GM21390 (cell line): ENCODE data around the gene CEP95.

ENCODE experiments used
- ATAC-seq: cut with Tn5 transposase; IDR thresholded peaks from one replicate; pipeline ENCODE4 v1.9.1; 2021; ENCODE audit not compliant: unreplicated experiment

Gene CEP95

GRCh38 chr17:64515829-64516228, 9.1 kb downstream of the CEP95 start:
- no peak for ATAC-seq

- ATAC-seq: no peak
Measured at GRCh38 chr17:64519601-64520000, 12.8 kb downstream of the CEP95 start.

GRCh38 chr17:64520359-64520758, 13.6 kb downstream of the CEP95 start:
- no peak for ATAC-seq

- no peak for ATAC-seq
Measured at GRCh38 chr17:64527914-64528313, 21.1 kb downstream of the CEP95 start.

GRCh38 chr17:64529221-64529620, 22.4 kb downstream of the CEP95 start:
- no peak for ATAC-seq

GRCh38 chr17:64531955-64532371, 25.2 kb downstream of the CEP95 start:
- no peak for ATAC-seq

GRCh38 chr17:64532409-64532808, 25.6 kb downstream of the CEP95 start:
- no peak for ATAC-seq

GRCh38 chr17:64533784-64534183, 27.0 kb downstream of the CEP95 start:
- no peak for ATAC-seq

- no peak for ATAC-seq
Measured at GRCh38 chr17:64534187-64534586, 27.4 kb downstream of the CEP95 start.

- ATAC-seq: no peak
Measured at GRCh38 chr17:64535357-64535756, 28.6 kb downstream of the CEP95 start.

GRCh38 chr17:64536913-64537312, 30.1 kb downstream of the CEP95 start:
- no peak for ATAC-seq

- no peak for ATAC-seq
Measured at GRCh38 chr17:64537488-64537887, 30.7 kb downstream of the CEP95 start.

GRCh38 chr17:64538508-64539130, 31.8 kb downstream of the CEP95 start:
- ATAC-seq: no peak

- ATAC-seq: no peak
Measured at GRCh38 chr17:64540118-64540776, 33.5 kb downstream of the CEP95 start.

GRCh38 chr17:64544742-64545141, 38.0 kb downstream of the CEP95 start:
- no peak for ATAC-seq

- ATAC-seq: no peak
Measured at GRCh38 chr17:64546716-64547115, 39.9 kb downstream of the CEP95 start.

- ATAC-seq: no peak
Measured at GRCh38 chr17:64547319-64547718, 40.5 kb downstream of the CEP95 start.

GRCh38 chr17:64551461-64551860, 44.7 kb downstream of the CEP95 start:
- no peak for ATAC-seq

GRCh38 chr17:64554028-64554637, 47.4 kb downstream of the CEP95 start:
- ATAC-seq: no peak

- no peak for ATAC-seq
Measured at GRCh38 chr17:64555281-64555680, 48.5 kb downstream of the CEP95 start.

GRCh38 chr17:64564098-64564497, 57.3 kb downstream of the CEP95 start:
- ATAC-seq: no peak

GRCh38 chr17:64565563-64565962, 58.8 kb downstream of the CEP95 start:
- ATAC-seq: no peak
